GM18867 (cell line): ENCODE data around the gene TFR2.

Experiments
- ATAC-seq: cut with Tn5 transposase; IDR thresholded peaks from one replicate; pipeline ENCODE4 v1.9.1; 2021; ENCODE audit warnings: mild to moderate bottlenecking, moderate library complexity; ENCODE audit not compliant: unreplicated experiment

Gene TFR2

DNA sequence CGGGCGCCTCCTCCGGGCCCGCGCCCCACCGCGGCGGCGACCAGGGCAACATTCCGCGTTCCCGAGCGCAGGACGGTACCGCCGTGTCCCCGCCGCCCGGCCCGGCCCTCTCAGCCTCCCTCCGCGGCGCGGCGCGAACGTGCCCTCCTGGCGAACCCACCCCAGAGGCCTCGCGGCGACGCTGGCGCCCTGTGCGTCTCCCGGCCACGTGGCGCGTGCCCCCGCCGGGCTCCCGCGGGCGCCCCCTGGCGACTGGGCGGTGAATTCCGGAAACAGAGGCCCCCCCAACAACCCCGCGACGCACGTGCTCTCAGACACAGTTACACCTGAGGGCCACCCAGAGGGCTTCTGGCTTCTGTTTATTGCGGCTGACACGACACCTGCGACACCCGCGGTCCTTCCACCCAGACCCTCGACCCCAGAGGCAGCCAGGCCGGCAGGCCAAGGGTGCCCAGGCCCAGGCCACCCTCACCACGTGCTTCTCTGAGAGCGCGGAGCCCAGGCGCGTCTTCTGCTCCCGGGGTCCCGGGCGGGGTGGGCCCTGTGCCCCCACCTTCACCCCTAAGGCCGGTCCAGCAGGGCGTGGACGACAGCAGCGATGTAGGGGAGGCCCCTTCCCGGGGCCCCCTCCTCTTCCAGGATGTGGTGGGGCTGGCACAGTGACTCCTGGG is 67.5 kb downstream of the TFR2 start, which contains the start of gene SAP25:
Gene SAP25 (minus strand): TSS at position 210 of the 671 bp plus-strand sequence. CDS start 158 bp downstream, at position 52.
- ATAC-seq = no peak

DNA sequence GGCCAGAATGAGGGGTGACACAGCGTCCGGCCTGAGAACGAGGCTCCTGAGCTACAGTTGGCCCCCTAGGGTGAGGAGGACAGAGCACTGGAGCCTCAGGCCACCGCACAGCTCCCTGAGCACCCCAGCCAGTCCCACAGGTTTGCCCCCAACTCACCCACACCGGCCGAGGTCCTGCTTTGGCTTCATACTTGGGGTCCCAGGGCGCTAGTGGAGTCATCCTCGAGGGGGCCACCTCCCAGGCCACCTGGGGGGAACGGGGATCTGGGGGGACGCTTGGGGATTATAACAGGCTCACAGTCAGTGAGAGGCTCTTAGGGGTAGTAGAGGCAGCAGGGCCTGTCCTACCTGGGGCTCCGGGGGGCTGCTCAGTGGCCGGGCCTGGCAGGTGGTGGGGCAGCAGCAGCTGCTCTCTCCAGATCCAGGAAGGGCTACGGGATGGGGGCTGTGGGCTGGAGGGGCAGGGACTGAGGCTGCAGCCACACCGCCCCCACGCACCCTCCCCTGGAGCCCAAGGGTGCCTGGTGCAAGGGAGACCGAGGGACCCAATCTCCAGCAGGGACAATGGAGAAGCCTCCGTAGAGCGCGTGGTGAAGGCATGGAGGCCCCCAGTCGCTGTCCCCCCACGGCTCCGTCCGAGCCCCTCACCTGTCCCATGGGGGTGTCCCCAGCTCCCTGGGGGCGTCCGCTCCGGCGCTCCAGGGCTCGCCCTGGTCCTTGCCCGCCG is 68.2 kb downstream of the TFR2 start:
- ATAC-seq = no peak

DNA sequence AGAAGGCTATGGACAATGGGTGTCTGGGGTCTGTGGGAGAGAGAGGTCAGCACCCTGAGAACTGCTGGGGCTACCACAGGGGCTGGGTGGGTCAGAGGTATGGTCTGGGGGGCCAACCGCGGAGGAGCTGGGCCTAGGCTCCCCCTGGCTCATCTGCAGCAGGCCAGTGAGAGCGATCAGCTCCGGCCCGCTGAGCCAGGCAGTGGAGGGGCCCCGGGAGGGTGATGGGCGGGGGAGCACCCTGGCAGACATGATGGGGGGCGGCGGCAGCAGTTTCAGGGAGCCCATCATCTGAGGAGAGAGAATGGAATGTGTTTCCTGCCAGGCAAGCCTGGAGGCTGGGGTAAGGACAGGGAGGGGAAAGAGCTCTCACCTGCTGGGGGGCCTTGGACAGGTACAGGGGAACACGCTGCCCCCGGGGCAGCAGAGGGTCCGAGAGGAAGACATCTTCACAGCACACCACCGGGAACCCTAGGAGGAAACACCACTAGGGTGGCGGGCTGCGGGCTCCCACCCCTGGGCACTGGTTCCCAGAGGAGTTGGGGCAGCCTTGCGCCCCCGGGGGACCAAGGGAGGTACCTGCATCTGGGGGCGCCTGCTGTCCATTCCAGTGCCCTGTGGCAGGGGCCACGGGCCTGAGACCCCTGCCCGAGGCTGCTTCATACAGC is 68.9 kb downstream of the TFR2 start:
- no peak for ATAC-seq

DNA sequence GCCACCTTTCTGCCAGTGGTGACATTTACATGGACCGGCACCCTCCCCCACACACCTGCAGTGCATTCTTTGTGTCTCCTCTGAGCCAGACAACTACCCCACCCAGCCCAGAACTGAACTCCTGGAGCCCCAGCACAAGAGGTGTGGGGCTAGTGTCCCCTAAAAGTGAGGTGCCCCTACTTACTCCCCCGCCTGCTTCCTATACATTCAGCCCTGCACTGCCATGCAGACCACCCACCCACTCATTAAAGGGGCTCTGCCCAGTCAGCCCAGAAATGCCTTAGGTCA is 69.6 kb downstream of the TFR2 start:
- no peak for ATAC-seq

DNA sequence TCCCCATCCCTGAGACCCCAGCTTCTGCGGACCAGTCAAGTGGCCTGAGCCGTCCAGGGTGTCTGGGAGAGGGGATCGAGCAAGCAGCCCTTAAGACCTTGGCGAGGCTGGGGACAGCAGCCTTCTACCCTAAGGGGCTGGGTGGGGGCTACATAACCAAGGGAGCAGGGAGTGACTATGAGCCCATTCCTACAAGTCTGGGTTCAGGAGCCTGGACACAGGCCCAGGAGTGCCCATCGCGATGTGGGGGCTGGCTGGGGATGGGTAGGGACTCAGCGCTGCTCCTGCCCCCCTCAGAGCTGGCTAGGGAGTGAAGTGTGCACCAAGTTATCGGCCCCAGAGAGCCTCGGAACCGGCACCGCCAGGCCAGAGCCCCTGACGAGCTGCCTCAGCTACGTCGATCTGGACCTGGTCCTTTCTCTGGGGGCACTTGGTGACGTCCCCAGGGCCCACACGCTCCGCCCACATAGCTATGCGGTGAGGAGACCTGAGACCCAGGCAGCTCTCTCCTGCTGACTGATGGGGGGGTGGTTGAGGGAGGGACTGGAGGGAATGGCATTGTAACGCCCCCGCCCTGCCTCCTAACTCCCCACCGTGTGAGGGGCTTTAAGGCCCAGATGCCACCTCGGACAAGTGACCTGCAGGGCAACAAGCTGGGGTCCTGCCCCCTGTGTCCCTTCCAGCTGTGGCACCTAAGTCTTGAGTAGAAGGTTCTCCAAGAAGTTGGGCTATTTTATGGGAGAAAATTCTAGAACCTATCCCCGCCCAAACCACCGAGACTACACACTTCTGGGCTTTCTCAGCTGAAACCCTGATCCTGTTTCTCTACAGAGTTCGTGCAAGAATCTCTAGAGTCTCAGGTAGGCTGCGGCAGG is 70.2 kb downstream of the TFR2 start:
- ATAC-seq = no peak
